Tibial nerve (tissue), 4 donors: ENCODE results near the gene CSRP3. TPM values are rescaled to one million over a fixed set of nuclear protein-coding genes. Genes with fewer than 3 reads are reported as not detected.

Experiments
- DNase-seq, 2 donors: peaks; one replicate each; pipeline ENCODE4 v3.0.0-alpha.2; 2019; ENCODE audit warnings: low spot score in 2 of 2
- H3K27ac ChIP-seq, 4 donors: fragments of 200-600 bp; sonication (generic) in 3 of 4; one replicate each; pipeline ENCODE4 v1.5.1; 2017 to 2019; ENCODE audit warnings: mild to moderate bottlenecking in 1 of 4
- H3K27me3 ChIP-seq, 2 donors: fragments of 200-600 bp; sonication (generic) in 1 of 2; one replicate each; pipeline versions ENCODE4 v1.5.1 to v1.6.0; 2017 to 2019
- H3K36me3 ChIP-seq, 3 donors: fragments of 200-600 bp; sonication (generic); one replicate each; pipeline ENCODE4 v1.5.1; 2018 to 2019
- H3K4me1 ChIP-seq, 4 donors: fragments of 200-600 bp; sonication (generic) in 3 of 4; one replicate each; pipeline ENCODE4 v1.5.1; 2017 to 2019
- H3K4me3 ChIP-seq, 4 donors: fragments of 200-600 bp; sonication (generic) in 3 of 4; one replicate each; pipeline ENCODE4 v1.5.1; 2017 to 2019; ENCODE audit warnings: mild to moderate bottlenecking in 1 of 4, moderate library complexity in 1 of 4
- H3K9me3 ChIP-seq, 4 donors: fragments of 200-600 bp; sonication (generic) in 3 of 4; one replicate each; pipeline ENCODE4 v1.5.1; 2017 to 2019
- CTCF ChIP-seq, 5 experiments: fragments of 200-600 bp in 3 of 5; fragments of 450-650 bp in 2 of 5; sonication (generic) in 3 of 5; IDR thresholded peaks; one replicate each; pipeline ENCODE4 v1.5.1; 2016 to 2019; ENCODE audit warnings: antibody characterized with exemption in 5 of 5, mild to moderate bottlenecking in 3 of 5, moderate library complexity in 2 of 5
- EP300 ChIP-seq, 2 donors: sonication (generic); formaldehyde crosslinking; IDR thresholded peaks; one replicate each; pipeline ENCODE4 v1.6.1; 2017; ENCODE audit warnings: antibody characterized with exemption in 2 of 2, mild to moderate bottlenecking in 1 of 2
- POLR2A ChIP-seq, 2 donors: fragments of 450-650 bp; IDR thresholded peaks; one replicate each; pipeline ENCODE4 v1.6.1; 2017; ENCODE audit warnings: antibody characterized with exemption in 2 of 2, mild to moderate bottlenecking in 2 of 2, moderate library complexity in 2 of 2
- WGBS, 2 donors: methylation state at CpG; one replicate each; pipeline ENCODE4 v1.1.5; 2018; 5-methylcytosine and 5-hydroxymethylcytosine counted together
- total RNA-seq, 4 donors: library from RNA; depleted of rRNA; stranded (reverse); fragments of >200 nt; gene quantifications; one replicate each; pipeline ENCODE4 v1.1.0, GENCODE V29; 2016

The CSRP3 gene
- total RNA-seq, 4 donors from 2014 or later, result not detected

- H3K27ac ChIP-seq, result no peak overlapping the region
- TF ChIP-seq EP300 (IDR thresholded peaks at IDR 0.05), result no peak
- TF ChIP-seq POLR2A (IDR thresholded peaks at IDR 0.05), result no peak
- no peak for TF ChIP-seq CTCF (IDR thresholded peaks at IDR 0.05)
- H3K4me3 ChIP-seq, result no peak overlapping the region
- no peaks in the 10 kb centered on the region for H3K36me3 ChIP-seq
- no peak for DNase-seq
- H3K4me1 ChIP-seq, result no peaks in the 10 kb centered on the region
- no peaks in the 10 kb centered on the region for H3K9me3 ChIP-seq
- WGBS, 2 donors, result 48 to 54% methylated on average over 2 of the region's 2 CpGs
- no peaks in the 10 kb centered on the region for H3K27me3 ChIP-seq
Observed at GRCh38 chr11:19185036-19185435, 16.7 kb downstream of the CSRP3 start.

GRCh38 chr11:19183646-19184045, 18.1 kb downstream of the CSRP3 start:
- Histone ChIP-seq H3K27ac (no peak overlapping the region), H3K4me3 (no peak overlapping the region), H3K9me3 (no peaks in the 10 kb centered on the region), H3K36me3 (no peaks in the 10 kb centered on the region), H3K4me1 (no peaks in the 10 kb centered on the region), H3K27me3 (no peaks in the 10 kb centered on the region)
- no peak for TF ChIP-seq CTCF (IDR thresholded peaks at IDR 0.05)
- no peak for TF ChIP-seq EP300 (IDR thresholded peaks at IDR 0.05)
- no peak for TF ChIP-seq POLR2A (IDR thresholded peaks at IDR 0.05)
- 86 to 87% methylated on average over 7 of the region's 7 CpGs for WGBS, 2 donors
- no peak for DNase-seq

- Histone ChIP-seq H3K4me3 (no peak overlapping the region), H3K9me3 (no peaks in the 10 kb centered on the region), H3K27me3 (no peaks in the 10 kb centered on the region), H3K4me1 (no peaks in the 10 kb centered on the region), H3K27ac (no peak overlapping the region), H3K36me3 (no peaks in the 10 kb centered on the region)
- 76% methylated on average over 5 of the region's 5 CpGs for WGBS, 2 donors
- TF ChIP-seq CTCF (IDR thresholded peaks at IDR 0.05), result no peak
- TF ChIP-seq POLR2A (IDR thresholded peaks at IDR 0.05), result no peak
- TF ChIP-seq EP300 (IDR thresholded peaks at IDR 0.05), result no peak
- no peak for DNase-seq
Observed at GRCh38 chr11:19181531-19182261, 20.1 kb downstream of the CSRP3 start.

- H3K36me3 ChIP-seq, result peaks cover 0 to 28% (median 0%) of the 10 kb centered on the region in 3 donors
- 85% methylated on average over 2 of the region's 2 CpGs for WGBS, 2 donors
- no peaks in the 10 kb centered on the region for H3K9me3 ChIP-seq
- no peaks in the 10 kb centered on the region for H3K4me1 ChIP-seq
- no peak for TF ChIP-seq POLR2A (IDR thresholded peaks at IDR 0.05)
- TF ChIP-seq CTCF (IDR thresholded peaks at IDR 0.05), result no peak
- no peak for TF ChIP-seq EP300 (IDR thresholded peaks at IDR 0.05)
- H3K27ac ChIP-seq, result no peak overlapping the region
- H3K4me3 ChIP-seq, result no peak overlapping the region
- H3K27me3 ChIP-seq, result no peaks in the 10 kb centered on the region
- DNase-seq, result no peak
Observed at GRCh38 chr11:19176629-19177186, 25.1 kb downstream of the CSRP3 start.

GRCh38 chr11:19173964-19174638, 27.7 kb downstream of the CSRP3 start:
- WGBS, 2 donors, result 95 to 96% methylated on average over 7 of the region's 7 CpGs
- H3K27ac ChIP-seq, result no peak overlapping the region
- DNase-seq, result no peak
- no peaks in the 10 kb centered on the region for H3K4me1 ChIP-seq
- H3K36me3 ChIP-seq, result peaks cover 0 to 28% (median 0%) of the 10 kb centered on the region in 3 donors
- TF ChIP-seq POLR2A (IDR thresholded peaks at IDR 0.05), result no peak
- no peak for TF ChIP-seq CTCF (IDR thresholded peaks at IDR 0.05)
- TF ChIP-seq EP300 (IDR thresholded peaks at IDR 0.05), result no peak
- H3K9me3 ChIP-seq, result no peaks in the 10 kb centered on the region
- no peaks in the 10 kb centered on the region for H3K27me3 ChIP-seq
- H3K4me3 ChIP-seq, result no peak overlapping the region
